NCI-H1417 (cell line): ENCODE data around the gene IL18BP.

Experiments
- DNase-seq, 3 experiments: peaks; one replicate each; lab custom pipeline; 2025; lab: John Stamatoyannopoulos, UW

The IL18BP gene

GRCh38 chr11:72045849-72046248, 47.1 kb downstream of the IL18BP start:
- DNase-seq, result no peak

- peak in 2 of 3 experiments; percentile 62 to 91 for DNase-seq
Measured at GRCh38 chr11:72048766-72049460, 50.2 kb downstream of the IL18BP start.
